Measurements from ENCODE around the gene ZNF837.

DNA sequence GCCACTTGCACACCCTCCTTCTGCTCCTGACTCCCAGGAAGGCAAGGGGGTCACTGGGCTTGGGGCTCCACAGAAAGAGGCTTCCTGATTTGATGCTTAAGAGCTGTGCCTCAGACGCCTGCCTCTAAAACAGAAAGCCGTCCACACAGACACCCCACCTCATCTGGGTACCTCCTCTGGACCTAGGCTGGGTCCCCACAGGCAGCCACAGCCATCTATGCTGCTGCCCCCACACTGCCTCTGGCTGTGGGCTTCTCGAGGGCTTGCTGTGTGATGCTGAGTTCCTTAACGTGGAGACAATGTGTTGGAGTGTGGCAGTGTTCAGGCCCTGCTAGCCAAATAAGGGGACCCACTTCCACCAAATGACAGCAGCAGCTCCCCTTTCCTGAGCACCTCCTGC lies 62.5 kb downstream of the ZNF837 start:
- TF ChIP-seq EP300 (IDR thresholded peaks at IDR 0.05), result no peak
- TF ChIP-seq, protein P1, sequence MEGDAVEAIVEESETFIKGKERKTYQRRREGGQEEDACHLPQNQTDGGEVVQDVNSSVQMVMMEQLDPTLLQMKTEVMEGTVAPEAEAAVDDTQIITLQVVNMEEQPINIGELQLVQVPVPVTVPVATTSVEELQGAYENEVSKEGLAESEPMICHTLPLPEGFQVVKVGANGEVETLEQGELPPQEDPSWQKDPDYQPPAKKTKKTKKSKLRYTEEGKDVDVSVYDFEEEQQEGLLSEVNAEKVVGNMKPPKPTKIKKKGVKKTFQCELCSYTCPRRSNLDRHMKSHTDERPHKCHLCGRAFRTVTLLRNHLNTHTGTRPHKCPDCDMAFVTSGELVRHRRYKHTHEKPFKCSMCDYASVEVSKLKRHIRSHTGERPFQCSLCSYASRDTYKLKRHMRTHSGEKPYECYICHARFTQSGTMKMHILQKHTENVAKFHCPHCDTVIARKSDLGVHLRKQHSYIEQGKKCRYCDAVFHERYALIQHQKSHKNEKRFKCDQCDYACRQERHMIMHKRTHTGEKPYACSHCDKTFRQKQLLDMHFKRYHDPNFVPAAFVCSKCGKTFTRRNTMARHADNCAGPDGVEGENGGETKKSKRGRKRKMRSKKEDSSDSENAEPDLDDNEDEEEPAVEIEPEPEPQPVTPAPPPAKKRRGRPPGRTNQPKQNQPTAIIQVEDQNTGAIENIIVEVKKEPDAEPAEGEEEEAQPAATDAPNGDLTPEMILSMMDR (IDR thresholded peaks at IDR 0.05), result no peak

All from stomach (tissue), 4 donors.